Uterus (tissue), 4 donors: ENCODE measurements around the gene MID1. TPM values are rescaled to one million over a fixed set of nuclear protein-coding genes. Genes with fewer than 3 reads are reported as not detected.

Source experiments
- DNase-seq, 2 donors: peaks; one replicate each; pipeline ENCODE4 v3.0.0-alpha.2; 2019 to 2020
- H3K27ac ChIP-seq, 2 donors: fragments of 200-600 bp; sonication (generic); 1 replicate in 1 of 2; 2 replicates in 1 of 2; pipeline ENCODE4 v1.5.1; 2016 to 2018
- H3K27me3 ChIP-seq, 2 donors: fragments of 200-600 bp; sonication (generic); one replicate each; pipeline ENCODE4 v1.5.1; 2018 to 2019; ENCODE audit warnings: control low read depth in 1 of 2
- H3K36me3 ChIP-seq, 2 donors: fragments of 200-600 bp; sonication (generic); one replicate each; pipeline ENCODE4 v1.5.1; 2019; ENCODE audit warnings: control low read depth in 1 of 2
- H3K4me1 ChIP-seq, 2 donors: fragments of 200-600 bp; sonication (generic); one replicate each; pipeline ENCODE4 v1.5.1; 2018 to 2019; ENCODE audit warnings: control low read depth in 1 of 2
- H3K4me3 ChIP-seq, 2 donors: fragments of 200-600 bp; sonication (generic); 1 replicate in 1 of 2; 2 replicates in 1 of 2; pipeline ENCODE4 v1.5.1; 2018 to 2019; ENCODE audit warnings: mild to moderate bottlenecking in 1 of 2
- H3K9me3 ChIP-seq, 2 donors: fragments of 200-600 bp; sonication (generic); one replicate each; pipeline ENCODE4 v1.5.1; 2019; ENCODE audit warnings: control low read depth in 1 of 2
- POLR2A ChIP-seq, 2 donors: fragments of 450-650 bp; IDR thresholded peaks; one replicate each; pipeline ENCODE4 v1.6.1; 2016; ENCODE audit warnings: antibody characterized with exemption in 2 of 2, mild to moderate bottlenecking in 1 of 2, moderate library complexity in 1 of 2
- intact Hi-C: fragments of 100-400 bp; cut with DNase I; formaldehyde crosslinking; loops from one replicate; pipeline ENCODE4 v1.15.1; 2023; ENCODE audit warnings: low total_unique reads
- total RNA-seq, 4 donors: library from RNA; depleted of rRNA in 3 of 4; stranded (reverse); fragments of >200 nt in 3 of 4; gene quantifications; one replicate each; pipeline versions ENCODE4 v1.1.0 to v1.2.4, GENCODE V29; 2014 to 2023
- TF ChIP-seq, protein P1 (sequence below), 4 experiments: fragments of 200-600 bp in 2 of 4; fragments of 450-650 bp in 2 of 4; sonication (generic) in 2 of 4; IDR thresholded peaks; one replicate each; pipeline ENCODE4 v1.5.1; 2016 to 2019; ENCODE audit warnings: antibody characterized with exemption in 4 of 4, mild to moderate bottlenecking in 2 of 4, moderate library complexity in 1 of 4
- donor health status: DM: yes; HTN: yes; CAD: no.

MID1 gene
- total RNA-seq, 4 donors from 2014 or later = 9.1 to 29.2 (median 18.8) TPM

DNA sequence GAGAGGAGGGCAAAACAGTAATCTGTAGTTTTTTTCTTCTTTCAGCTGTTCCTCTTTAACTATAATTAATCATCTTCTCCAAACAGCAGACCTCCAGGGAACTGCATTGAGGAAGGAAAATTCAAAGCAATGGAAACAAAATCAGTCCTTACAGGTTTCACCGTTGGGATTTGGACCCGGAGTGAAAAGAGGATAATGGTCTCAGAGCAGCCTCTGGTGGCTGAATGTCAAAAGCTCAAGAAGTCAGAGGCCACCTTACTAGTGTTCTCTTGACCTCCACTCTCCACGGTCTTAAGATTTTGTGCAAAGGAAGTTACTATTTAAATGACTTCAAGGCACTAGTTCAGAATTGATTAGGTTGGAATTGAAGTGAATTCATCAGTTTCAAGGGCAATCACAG is 16.0 kb upstream of the MID1 start:
- Histone ChIP-seq H3K27ac (peak overlapping the region; percentile 54 to 79), H3K36me3 (no peaks in the 10 kb centered on the region), H3K27me3 (no peaks in the 10 kb centered on the region), H3K4me1 (no peaks in the 10 kb centered on the region), H3K4me3 (no peak overlapping the region), H3K9me3 (no peaks in the 10 kb centered on the region)
- intact Hi-C loops = no loop called here
- peak; percentile 28 to 49 for DNase-seq
- TF ChIP-seq, protein P1, sequence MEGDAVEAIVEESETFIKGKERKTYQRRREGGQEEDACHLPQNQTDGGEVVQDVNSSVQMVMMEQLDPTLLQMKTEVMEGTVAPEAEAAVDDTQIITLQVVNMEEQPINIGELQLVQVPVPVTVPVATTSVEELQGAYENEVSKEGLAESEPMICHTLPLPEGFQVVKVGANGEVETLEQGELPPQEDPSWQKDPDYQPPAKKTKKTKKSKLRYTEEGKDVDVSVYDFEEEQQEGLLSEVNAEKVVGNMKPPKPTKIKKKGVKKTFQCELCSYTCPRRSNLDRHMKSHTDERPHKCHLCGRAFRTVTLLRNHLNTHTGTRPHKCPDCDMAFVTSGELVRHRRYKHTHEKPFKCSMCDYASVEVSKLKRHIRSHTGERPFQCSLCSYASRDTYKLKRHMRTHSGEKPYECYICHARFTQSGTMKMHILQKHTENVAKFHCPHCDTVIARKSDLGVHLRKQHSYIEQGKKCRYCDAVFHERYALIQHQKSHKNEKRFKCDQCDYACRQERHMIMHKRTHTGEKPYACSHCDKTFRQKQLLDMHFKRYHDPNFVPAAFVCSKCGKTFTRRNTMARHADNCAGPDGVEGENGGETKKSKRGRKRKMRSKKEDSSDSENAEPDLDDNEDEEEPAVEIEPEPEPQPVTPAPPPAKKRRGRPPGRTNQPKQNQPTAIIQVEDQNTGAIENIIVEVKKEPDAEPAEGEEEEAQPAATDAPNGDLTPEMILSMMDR (IDR thresholded peaks at IDR 0.05) = peak; percentile 35 to 66 (median 56)
- TF ChIP-seq POLR2A (IDR thresholded peaks at IDR 0.05) = no peak

DNA sequence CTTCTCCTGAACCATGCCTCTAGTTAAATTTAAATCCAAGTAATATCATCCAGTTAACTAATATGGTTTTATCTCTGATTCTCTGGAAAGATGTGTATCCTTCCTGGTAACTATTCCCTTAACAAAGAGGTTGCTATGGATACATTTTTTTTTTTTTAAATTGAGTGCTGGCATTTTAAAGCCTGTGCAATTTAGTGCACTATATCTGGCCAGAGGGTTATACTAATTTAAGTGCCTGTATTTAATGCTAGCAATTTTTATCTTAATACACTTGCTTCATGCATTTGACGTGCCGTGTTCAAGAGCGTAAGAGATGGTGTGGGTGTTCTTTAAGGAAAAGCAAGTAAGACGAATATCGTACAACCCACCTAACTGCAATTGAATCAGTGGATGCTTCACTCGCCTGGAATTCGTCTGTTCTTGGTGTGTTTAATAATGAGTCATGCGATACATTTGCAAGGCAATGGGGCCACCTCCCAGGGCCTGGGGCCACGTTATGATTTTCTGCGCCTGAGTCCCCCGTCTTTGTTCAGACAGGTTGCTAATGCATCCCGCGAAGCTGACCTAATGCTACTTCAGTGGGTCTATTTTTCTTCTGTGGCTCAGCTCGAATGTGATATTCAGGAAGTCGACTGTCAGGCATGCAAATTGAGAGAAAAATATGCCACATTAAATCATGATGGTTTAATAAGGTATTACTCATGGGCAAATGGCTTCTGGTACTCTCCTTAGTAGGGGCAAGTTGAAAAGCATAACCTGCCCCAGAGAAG is 14.2 kb upstream of the MID1 start:
- intact Hi-C loops = no loop called here
- H3K27ac ChIP-seq = peak overlapping the region; percentile 54 to 56
- TF ChIP-seq, protein P1 (IDR thresholded peaks at IDR 0.05) = no peak
- no peak for TF ChIP-seq POLR2A (IDR thresholded peaks at IDR 0.05)
- no peaks in the 10 kb centered on the region for H3K9me3 ChIP-seq
- H3K27me3 ChIP-seq = no peaks in the 10 kb centered on the region
- peak; percentile 19 to 22 for DNase-seq
- no peak overlapping the region for H3K4me3 ChIP-seq
- H3K4me1 ChIP-seq = no peaks in the 10 kb centered on the region
- H3K36me3 ChIP-seq = no peaks in the 10 kb centered on the region

DNA sequence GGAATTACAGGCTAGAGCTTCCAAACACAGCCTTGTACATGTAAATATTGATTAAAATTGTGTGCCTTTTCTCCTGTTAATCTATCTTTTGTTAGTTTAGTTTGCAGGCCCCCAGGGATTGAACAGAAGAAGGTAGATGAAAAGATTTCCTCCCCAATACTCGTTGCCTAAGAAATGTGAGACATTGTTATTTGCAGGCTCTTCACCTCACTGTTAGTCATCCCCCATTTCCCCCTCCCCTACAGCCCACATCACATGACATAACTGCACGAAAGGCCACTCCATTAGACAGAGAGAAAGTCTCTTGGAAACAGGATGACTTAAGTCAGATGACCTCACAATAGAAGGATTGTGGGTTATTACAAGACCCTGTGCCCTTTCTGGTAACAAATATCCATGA is 13.3 kb upstream of the MID1 start:
- Histone ChIP-seq H3K36me3 (no peaks in the 10 kb centered on the region), H3K4me1 (no peaks in the 10 kb centered on the region), H3K27me3 (no peaks in the 10 kb centered on the region), H3K4me3 (no peak overlapping the region), H3K9me3 (no peaks in the 10 kb centered on the region), H3K27ac (peak overlapping the region; percentile 56 to 58)
- no peak for TF ChIP-seq POLR2A (IDR thresholded peaks at IDR 0.05)
- TF ChIP-seq, protein P1 (IDR thresholded peaks at IDR 0.05) = no peak
- peak; percentile 57 to 76 for DNase-seq
- intact Hi-C loops = no loop called here

DNA sequence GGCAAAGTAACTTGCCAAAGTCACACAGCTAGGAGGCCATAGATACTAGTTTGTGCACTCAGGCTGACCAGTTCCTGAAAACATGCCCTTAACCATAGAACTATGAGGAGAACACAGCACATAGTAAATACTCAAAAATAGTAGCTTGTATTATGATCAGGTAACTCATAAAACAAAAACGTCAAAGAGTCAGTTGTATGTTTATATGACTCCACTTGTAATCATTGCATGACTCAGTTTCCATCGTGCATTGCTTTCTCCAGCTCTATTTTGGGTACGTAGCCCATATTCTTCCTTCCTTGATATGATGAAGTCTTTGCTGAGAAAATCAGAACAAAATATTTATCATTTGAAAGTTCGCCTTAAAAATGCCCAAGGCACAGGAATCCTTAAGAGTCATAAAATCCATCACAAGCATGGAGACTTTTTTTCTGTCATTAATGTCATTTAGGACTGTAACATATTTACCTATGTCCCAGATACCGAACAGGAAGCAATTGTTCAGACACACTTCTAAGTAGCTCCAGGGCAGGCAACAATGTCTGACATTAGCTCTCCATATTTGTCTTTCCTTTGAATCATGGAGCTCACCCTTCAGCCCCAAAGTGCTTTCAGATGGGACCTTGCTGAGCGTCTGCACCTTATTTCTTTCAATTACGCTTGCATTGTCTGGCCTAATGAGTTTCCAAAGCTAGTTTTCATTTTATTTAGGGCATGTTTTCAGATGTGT is 11.2 kb upstream of the MID1 start:
- no peak overlapping the region for H3K27ac ChIP-seq
- no peak for TF ChIP-seq POLR2A (IDR thresholded peaks at IDR 0.05)
- TF ChIP-seq, protein P1 (IDR thresholded peaks at IDR 0.05) = no peak
- intact Hi-C loops = no loop called here
- H3K9me3 ChIP-seq = no peaks in the 10 kb centered on the region
- H3K4me1 ChIP-seq = no peaks in the 10 kb centered on the region
- H3K36me3 ChIP-seq = no peaks in the 10 kb centered on the region
- H3K4me3 ChIP-seq = no peak overlapping the region
- DNase-seq = no peak
- H3K27me3 ChIP-seq = no peaks in the 10 kb centered on the region

DNA sequence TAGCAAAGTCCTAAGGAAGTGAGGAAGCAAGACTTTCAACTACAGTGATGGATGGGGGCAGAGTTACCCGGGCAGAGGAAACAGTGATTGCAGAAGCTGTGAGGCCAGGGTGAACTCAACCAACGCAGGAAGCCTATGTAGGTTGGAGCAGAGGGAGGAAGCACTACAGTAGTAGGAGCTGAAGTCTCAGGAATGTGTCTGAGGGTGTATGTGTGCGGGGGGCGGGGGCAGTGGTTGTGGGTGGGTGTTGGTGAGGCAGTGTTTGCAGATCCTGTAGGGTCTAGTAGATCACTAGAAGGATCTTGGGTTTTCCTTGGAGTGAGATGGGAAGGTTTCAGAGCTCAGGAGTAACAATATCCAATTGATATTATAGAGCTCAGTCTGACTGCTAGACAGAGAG is 9.9 kb upstream of the MID1 start:
- H3K9me3 ChIP-seq = no peaks in the 10 kb centered on the region
- H3K27ac ChIP-seq = no peak overlapping the region
- DNase-seq = no peak
- no peaks in the 10 kb centered on the region for H3K27me3 ChIP-seq
- intact Hi-C loops = no loop called here
- TF ChIP-seq POLR2A (IDR thresholded peaks at IDR 0.05) = no peak
- TF ChIP-seq, protein P1 (IDR thresholded peaks at IDR 0.05) = no peak
- no peak overlapping the region for H3K4me3 ChIP-seq
- no peaks in the 10 kb centered on the region for H3K36me3 ChIP-seq
- H3K4me1 ChIP-seq = no peaks in the 10 kb centered on the region
